T-helper 17 cell (primary cell): ENCODE data around the gene THAP11. TPM values are rescaled to one million over a fixed set of nuclear protein-coding genes. Genes with fewer than 3 reads are reported as not detected.
"Not testable (repeated sequence)": the region's sequence is repeated elsewhere in the genome, so short reads cannot be mapped to it uniquely, and the experiment has no call there.

Source experiments
- ATAC-seq: fragments of 150-1000 bp; cut with Tn5 transposase; 2 replicates; pipeline ENCODE4 v1.10.0; 2021; ENCODE audit warnings: mild to moderate bottlenecking, moderate library complexity
- DNase-seq, 3 donors: peaks; one replicate each; pipeline versions ENCODE4 v3.0.0 to v3.0.0-alpha.2; 2020 to 2021
- H3K9me3 ChIP-seq: one replicate; pipeline ENCODE4 v1.7.0; 2013; ENCODE audit warnings: low read length, mild to moderate bottlenecking; ENCODE audit not compliant: control insufficient read depth, poor library complexity, severe bottlenecking
- H3K27ac Mint-ChIP-seq: one replicate; pipeline ENCODE4 v1.8.0; 2022; ENCODE audit warnings: mild to moderate bottlenecking, moderate library complexity, mixed read lengths
- H3K27me3 Mint-ChIP-seq: one replicate; pipeline ENCODE4 v1.8.0; 2022; ENCODE audit warnings: mixed read lengths
- H3K36me3 Mint-ChIP-seq: one replicate; pipeline ENCODE4 v1.8.0; 2022; ENCODE audit warnings: low read depth, mixed read lengths
- H3K4me1 Mint-ChIP-seq: one replicate; pipeline ENCODE4 v1.8.0; 2022; ENCODE audit warnings: mild to moderate bottlenecking, mixed read lengths
- H3K4me3 Mint-ChIP-seq: one replicate; pipeline ENCODE4 v1.8.0; 2022; ENCODE audit warnings: mild to moderate bottlenecking, moderate library complexity, mixed read lengths
- total RNA-seq, 4 donors: library from RNA in 2 of 4; stranded (reverse) in 2 of 4; gene quantifications; one replicate each; pipeline ENCODE4 v1.2.3 and lab custom pipeline; 2022 to 2026

THAP11 gene
- total RNA-seq, 2 donors from 2014 or later: 31.2 to 33.1 TPM

DNA sequence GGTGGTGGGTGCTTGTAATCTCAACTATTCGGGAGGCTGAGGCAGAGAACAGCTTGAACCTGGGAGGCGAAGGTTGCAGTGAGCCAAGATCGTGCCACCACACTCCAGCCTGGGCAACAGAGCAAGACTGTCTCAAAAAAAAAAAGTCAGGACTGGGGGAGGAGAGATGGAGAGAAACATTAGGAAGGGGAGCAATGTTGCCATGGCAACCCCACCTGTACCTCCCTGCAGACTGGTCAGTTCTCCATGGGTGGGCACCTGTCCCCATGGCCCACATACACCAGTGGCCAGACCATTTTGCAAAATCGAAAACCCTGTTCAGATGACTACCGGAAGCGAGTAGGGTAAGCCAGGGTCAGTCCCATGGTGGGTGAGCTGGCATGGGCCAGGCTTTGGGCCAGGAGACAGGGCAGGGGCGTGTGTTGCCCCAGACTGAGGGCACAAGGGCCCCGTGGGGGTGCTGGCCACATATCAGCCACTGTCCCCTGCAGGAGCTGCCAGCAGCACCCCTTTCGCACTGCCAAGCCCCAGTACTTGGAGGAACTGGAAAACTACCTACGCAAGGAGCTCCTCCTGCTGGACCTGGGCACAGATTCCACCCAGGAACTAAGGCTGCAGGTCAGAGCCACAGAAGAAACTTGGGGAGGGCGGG lies 21.4 kb upstream of the THAP11 start:
- Mint-ChIP-seq H3K27me3 (no peaks in the 10 kb centered on the region), H3K27ac (no peak overlapping the region), H3K4me3 (no peak overlapping the region), H3K4me1 (peaks cover 5% of the 10 kb centered on the region), H3K36me3 (no peaks in the 10 kb centered on the region)
- no peak for DNase-seq
- ATAC-seq: no peak
- H3K9me3 ChIP-seq: no peaks in the 10 kb centered on the region

DNA sequence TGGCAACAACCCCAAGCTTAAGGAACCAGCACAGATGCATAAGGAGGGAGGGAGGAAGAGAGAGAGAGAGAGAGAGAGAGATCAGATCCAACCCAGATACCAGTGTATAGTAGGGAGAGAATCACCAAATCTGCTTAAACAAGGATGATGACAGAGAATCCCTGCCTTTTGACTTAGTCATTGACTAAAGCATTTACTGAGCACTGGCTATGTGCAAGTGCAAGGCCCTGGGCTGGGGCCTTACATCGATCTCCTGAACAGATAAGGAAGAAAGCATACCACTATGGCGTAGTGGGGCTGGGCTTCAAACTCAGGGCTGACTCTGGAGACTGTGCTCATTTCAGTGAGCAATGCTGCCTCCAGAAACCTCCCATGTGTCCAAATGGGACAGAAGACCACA lies 19.6 kb upstream of the THAP11 start:
- H3K4me3 Mint-ChIP-seq: no peak overlapping the region
- no peak for ATAC-seq
- no peaks in the 10 kb centered on the region for H3K27me3 Mint-ChIP-seq
- DNase-seq: no peak
- H3K9me3 ChIP-seq: no peaks in the 10 kb centered on the region
- no peaks in the 10 kb centered on the region for H3K4me1 Mint-ChIP-seq
- H3K27ac Mint-ChIP-seq: no peak overlapping the region
- no peaks in the 10 kb centered on the region for H3K36me3 Mint-ChIP-seq

DNA sequence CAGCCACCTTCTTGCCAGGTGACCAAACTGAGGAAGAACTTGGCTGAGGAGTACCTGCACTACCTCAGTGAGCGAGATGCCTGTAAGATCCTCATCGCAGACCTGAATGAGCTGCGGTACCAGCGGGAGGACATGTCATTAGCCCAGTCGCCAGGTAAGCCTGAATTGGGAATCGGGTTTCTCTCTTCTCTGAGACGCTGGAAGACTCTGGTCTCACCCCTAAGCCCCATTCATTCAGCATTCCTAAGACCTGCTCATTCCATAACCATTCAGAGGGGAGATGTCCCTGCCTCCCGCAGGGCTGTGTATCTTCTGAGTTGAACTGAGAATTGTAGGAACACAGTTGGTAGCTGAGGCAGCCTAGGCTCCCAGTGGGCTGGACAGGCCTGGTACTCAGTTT lies 17.0 kb upstream of the THAP11 start:
- Mint-ChIP-seq H3K4me3 (no peak overlapping the region), H3K4me1 (no peaks in the 10 kb centered on the region), H3K27me3 (no peaks in the 10 kb centered on the region), H3K27ac (no peak overlapping the region), H3K36me3 (peaks cover 4% of the 10 kb centered on the region)
- no peak for ATAC-seq
- no peak for DNase-seq
- no peaks in the 10 kb centered on the region for H3K9me3 ChIP-seq

DNA sequence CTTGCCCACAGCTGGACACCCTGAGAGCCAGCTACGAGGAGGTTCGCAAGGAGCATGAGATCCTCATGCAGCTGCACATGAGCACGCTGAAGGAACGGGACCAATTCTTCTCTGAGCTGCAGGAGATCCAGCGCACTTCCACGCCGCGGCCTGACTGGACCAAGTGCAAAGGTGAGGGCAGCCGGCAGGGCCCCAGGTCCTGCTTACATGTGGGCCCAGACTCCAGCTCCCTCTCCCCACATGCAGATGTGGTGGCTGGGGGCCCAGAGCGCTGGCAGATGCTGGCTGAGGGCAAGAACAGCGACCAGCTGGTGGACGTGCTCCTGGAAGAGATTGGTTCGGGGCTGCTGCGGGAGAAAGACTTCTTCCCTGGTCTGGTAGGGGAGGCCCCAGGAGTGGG lies 16.2 kb upstream of the THAP11 start:
- H3K9me3 ChIP-seq: no peaks in the 10 kb centered on the region
- H3K4me1 Mint-ChIP-seq: no peaks in the 10 kb centered on the region
- peaks cover 5% of the 10 kb centered on the region for H3K36me3 Mint-ChIP-seq
- no peak overlapping the region for H3K27ac Mint-ChIP-seq
- no peak overlapping the region for H3K4me3 Mint-ChIP-seq
- ATAC-seq: no peak
- no peaks in the 10 kb centered on the region for H3K27me3 Mint-ChIP-seq
- DNase-seq: no peak

DNA sequence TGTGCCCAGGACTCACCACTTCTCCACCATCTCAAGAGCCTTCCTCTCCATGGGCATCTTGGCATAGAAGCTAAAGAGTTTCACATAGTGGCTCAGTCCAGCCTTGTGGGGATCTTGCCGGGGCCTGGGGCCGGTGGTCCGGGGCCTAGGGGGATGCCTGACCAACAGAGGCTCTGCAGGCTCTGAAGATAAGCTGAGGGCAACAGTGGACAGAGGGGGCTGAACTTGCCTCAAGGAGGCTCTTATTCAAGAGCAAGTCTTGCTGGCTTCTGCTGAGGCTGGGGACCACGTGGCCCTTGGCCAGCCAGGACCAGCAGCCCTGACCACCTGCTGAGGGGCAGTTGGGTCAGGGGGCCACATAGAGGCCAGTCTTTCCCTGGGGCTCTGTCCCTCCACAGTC lies 13.5 kb upstream of the THAP11 start:
- DNase-seq (no peak), ATAC-seq (no peak)
- Mint-ChIP-seq H3K4me1 (peaks cover 4% of the 10 kb centered on the region), H3K27me3 (no peaks in the 10 kb centered on the region), H3K27ac (peak overlapping the region; percentile 65), H3K36me3 (peaks cover 6% of the 10 kb centered on the region), H3K4me3 (no peak overlapping the region)
- H3K9me3 ChIP-seq: no peaks in the 10 kb centered on the region

DNA sequence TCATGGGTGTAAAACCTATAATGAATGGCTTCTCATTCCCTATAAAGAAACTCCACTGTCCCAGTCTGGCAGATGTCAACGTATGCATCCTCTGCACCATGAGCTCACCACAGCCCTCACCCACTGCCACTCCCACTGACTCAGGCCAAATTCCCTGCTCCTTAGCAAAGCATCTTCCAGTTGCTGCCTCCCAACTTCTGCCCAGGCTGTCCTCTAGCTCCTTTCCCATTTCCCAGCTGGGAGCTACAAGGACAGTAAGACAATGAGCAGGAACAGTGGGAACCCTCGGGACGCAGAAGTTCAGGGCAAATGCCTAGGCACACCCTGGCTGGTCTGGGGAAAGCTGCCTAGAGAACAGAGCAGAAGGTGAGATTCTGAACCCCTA lies 9.1 kb upstream of the THAP11 start:
- Mint-ChIP-seq H3K36me3 (peaks cover 6% of the 10 kb centered on the region), H3K27ac (peak overlapping the region; percentile 79), H3K27me3 (no peaks in the 10 kb centered on the region), H3K4me1 (peaks cover 7% of the 10 kb centered on the region), H3K4me3 (peak overlapping the region; percentile 95)
- ATAC-seq: no peak
- no peaks in the 10 kb centered on the region for H3K9me3 ChIP-seq
- no peak for DNase-seq

DNA sequence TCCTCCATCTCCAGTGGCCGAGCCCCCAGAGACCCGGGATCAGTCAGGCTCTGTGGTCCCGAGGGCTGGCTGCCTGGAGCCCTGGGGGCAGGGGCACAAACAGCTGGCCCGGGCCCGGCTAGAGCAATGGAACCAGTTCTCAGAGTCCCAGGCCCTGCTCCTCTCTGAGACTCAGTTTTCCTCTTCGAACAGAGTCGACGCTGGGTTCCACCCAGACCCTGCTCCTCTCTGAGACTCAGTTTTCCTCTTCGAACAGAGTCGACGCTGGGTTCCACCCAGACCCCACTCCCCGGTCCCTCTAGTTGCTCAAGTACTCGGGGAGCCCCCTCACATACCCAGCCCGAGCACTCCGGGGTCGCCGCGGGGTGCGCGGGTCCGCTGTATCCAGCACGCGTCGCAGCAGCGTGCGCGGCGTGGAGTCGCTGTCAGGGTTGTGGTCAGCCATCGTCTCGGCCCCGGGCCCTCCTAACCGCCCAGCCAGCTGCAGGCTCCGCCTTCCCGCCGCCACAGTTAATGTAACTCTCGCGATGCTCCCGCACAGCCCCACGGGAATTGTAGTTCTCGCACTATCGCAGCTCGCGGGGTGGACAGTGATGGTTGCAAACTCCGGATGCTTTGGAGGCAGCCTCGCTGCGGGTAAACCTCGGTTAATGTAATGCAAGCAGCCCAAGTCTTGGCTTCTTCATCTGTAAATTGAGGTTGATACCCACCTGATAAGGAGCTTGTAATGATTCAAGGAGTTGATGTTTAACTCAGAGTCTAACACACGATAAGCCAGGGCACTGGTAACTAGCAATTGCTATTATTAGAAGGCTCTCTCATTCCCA lies 8.5 kb upstream of the THAP11 start:
- peaks cover 6% of the 10 kb centered on the region for H3K36me3 Mint-ChIP-seq
- DNase-seq: peak; percentile 82 to 89 (median 85)

DNA sequence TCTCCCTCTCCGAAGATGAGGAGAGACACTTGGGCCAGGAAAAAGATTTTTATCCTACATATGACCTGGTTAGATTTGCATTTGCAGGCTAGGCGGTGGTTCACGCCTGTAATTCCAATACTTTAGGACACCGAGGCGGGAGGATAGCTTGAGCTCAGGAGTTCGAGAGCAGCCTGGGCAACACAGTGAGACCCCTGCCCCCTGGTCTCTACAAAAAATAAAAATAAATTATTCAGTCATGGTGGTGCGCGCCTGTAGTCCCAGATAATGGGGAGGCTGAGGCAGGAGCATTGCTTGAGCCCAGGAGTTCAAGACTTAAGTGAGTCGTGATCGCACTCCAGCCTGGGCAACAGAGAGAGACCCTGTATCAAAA lies 7.9 kb upstream of the THAP11 start:
- peak overlapping the region; percentile 79 for H3K27ac Mint-ChIP-seq
- no peaks in the 10 kb centered on the region for H3K27me3 Mint-ChIP-seq
- no peak for DNase-seq
- no peaks in the 10 kb centered on the region for H3K9me3 ChIP-seq
- H3K36me3 Mint-ChIP-seq: peaks cover 6% of the 10 kb centered on the region
- ATAC-seq: no peak
- peak overlapping the region; percentile 95 for H3K4me3 Mint-ChIP-seq
- H3K4me1 Mint-ChIP-seq: peaks cover 7% of the 10 kb centered on the region

More for the DNA sequence above, 8.5 kb upstream of the THAP11 start:
- peak overlapping the region; percentile 95 for H3K4me3 Mint-ChIP-seq
- ATAC-seq: peak; percentile 100
- H3K9me3 ChIP-seq: no peaks in the 10 kb centered on the region
- H3K27ac Mint-ChIP-seq: peak overlapping the region; percentile 79
- peaks cover 7% of the 10 kb centered on the region for H3K4me1 Mint-ChIP-seq
- no peaks in the 10 kb centered on the region for H3K27me3 Mint-ChIP-seq

DNA sequence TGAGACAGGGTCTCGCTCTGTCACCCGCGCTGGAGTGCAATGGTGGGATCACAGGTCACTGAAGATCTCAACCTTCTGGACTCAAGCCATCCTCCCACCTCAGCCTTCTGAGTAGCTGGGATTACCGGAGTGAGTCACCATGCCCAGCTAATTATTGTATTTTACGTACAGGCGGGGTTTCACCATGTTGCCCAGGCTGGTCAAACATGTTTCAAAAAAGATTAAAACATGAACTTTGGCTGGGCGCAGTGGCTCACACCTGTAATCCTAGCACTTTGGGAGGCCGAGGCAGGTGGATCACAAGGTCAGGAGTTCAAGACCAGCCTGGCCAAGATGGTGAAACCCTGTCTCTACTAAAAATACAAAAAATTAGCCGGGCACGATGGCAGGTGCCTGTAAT lies 4.9 kb upstream of the THAP11 start:
- not testable (repeated sequence) for H3K4me3 Mint-ChIP-seq, H3K9me3 ChIP-seq, H3K36me3 Mint-ChIP-seq, DNase-seq, ATAC-seq, H3K27ac Mint-ChIP-seq, H3K27me3 Mint-ChIP-seq
- peaks cover 12% of the 10 kb centered on the region for H3K4me1 Mint-ChIP-seq

DNA sequence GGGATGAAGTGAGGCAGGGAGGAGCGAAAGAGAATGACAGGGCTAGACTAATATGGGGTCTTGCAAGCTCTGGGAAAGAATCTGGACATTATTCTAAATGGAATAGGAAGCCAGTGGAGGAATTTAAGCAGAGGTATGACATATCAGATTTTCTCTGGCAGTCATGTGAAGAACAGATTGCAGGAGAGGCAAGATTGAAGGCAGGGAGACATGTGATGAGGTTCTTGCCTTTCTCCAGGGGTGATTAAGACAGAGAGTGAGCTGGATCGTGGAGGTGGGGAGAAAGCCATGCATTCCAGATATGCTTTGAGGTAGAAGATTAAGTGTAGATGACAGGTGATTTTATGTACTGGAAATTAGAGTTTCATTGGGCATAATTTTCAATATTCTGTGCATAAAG lies 4.3 kb upstream of the THAP11 start:
- H3K4me3 Mint-ChIP-seq: peak overlapping the region; percentile 52
- no peaks in the 10 kb centered on the region for H3K9me3 ChIP-seq
- ATAC-seq: no peak
- DNase-seq: no peak
- H3K27me3 Mint-ChIP-seq: no peaks in the 10 kb centered on the region
- H3K4me1 Mint-ChIP-seq: peaks cover 15% of the 10 kb centered on the region
- H3K27ac Mint-ChIP-seq: no peak overlapping the region
- H3K36me3 Mint-ChIP-seq: no peaks in the 10 kb centered on the region

DNA sequence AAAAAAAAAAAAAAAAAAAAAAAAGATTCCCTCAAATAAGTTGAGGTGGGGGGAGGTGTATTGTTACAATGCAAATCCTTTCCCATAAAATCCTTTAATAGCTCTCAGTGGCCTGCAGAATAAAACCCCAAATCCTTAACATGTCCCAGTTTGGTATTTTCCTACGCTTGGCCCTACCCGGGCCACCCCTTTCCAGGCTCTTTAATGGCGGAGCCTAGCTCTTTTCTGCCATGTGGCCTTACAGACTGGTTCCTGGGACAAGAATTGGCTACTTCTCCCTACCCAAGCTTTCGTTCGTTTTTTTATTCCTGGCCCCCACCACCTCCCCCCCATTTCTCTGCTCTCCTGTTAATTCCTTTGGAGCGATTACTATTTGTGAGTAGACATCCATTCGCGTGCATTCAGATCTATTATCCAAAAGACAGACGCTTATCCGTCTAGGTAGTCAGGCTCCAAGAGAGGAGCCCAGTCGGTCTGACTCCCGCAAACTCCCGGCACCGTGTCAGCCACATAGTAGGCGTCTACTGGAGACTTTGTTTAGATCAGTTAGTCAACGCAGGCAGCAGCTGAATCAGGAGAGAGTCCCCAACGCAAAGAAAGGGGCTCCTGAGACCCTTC lies 813 bp upstream of the THAP11 start:
- Mint-ChIP-seq H3K36me3 (no peaks in the 10 kb centered on the region), H3K4me1 (peaks cover 33% of the 10 kb centered on the region), H3K27ac (peak overlapping the region; percentile 95), H3K4me3 (peak overlapping the region; percentile 89), H3K27me3 (no peaks in the 10 kb centered on the region)
- no peak for ATAC-seq
- no peaks in the 10 kb centered on the region for H3K9me3 ChIP-seq
- DNase-seq: no peak

DNA sequence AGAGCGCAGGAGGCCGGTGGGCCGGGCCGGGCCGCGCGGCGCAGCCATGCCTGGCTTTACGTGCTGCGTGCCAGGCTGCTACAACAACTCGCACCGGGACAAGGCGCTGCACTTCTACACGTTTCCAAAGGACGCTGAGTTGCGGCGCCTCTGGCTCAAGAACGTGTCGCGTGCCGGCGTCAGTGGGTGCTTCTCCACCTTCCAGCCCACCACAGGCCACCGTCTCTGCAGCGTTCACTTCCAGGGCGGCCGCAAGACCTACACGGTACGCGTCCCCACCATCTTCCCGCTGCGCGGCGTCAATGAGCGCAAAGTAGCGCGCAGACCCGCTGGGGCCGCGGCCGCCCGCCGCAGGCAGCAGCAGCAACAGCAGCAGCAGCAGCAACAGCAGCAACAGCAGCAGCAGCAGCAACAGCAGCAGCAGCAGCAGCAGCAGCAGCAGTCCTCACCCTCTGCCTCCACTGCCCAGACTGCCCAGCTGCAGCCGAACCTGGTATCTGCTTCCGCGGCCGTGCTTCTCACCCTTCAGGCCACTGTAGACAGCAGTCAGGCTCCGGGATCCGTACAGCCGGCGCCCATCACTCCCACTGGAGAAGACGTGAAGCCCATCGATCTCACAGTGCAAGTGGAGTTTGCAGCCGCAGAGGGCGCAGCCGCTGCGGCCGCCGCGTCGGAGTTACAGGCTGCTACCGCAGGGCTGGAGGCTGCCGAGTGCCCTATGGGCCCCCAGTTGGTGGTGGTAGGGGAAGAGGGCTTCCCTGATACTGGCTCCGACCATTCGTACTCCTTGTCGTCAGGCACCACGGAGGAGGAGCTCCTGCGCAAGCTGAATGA lies 606 bp downstream of the THAP11 start:
- peak; percentile 34 for ATAC-seq

DNA sequence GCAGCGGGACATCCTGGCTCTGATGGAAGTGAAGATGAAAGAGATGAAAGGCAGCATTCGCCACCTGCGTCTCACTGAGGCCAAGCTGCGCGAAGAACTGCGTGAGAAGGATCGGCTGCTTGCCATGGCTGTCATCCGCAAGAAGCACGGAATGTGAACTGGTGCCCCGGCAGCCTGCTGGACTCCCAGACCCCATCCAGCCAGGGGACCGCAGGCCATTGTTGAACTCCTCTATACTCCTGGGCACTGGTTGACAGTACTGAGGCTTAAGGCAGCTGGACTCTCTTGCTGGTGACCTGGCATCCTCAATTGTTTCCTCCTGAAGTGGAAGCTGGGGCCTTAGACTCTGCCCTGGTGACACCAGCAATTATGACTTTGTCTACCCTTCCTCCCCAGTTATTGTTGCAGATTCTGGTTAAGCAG lies 1.2 kb downstream of the THAP11 start:
- Mint-ChIP-seq H3K4me1 (peaks cover 37% of the 10 kb centered on the region), H3K36me3 (no peaks in the 10 kb centered on the region), H3K27me3 (no peaks in the 10 kb centered on the region), H3K27ac (peak overlapping the region; percentile 95), H3K4me3 (peak overlapping the region; percentile 92)
- DNase-seq: no peak
- H3K9me3 ChIP-seq: no peaks in the 10 kb centered on the region
- ATAC-seq: no peak

More for the DNA sequence above, 606 bp downstream of the THAP11 start:
- DNase-seq: peak; percentile 48 to 60 (median 48)
- Mint-ChIP-seq H3K36me3 (no peaks in the 10 kb centered on the region), H3K4me1 (peaks cover 35% of the 10 kb centered on the region), H3K27me3 (no peaks in the 10 kb centered on the region), H3K27ac (peak overlapping the region; percentile 95), H3K4me3 (peak overlapping the region; percentile 92)
- no peaks in the 10 kb centered on the region for H3K9me3 ChIP-seq
